Kidney capillary endothelial cell (primary cell): ENCODE measurements around the gene BNIPL.

ENCODE experiments used
- DNase-seq: peaks from one replicate; pipeline ENCODE4 v3.0.0-alpha.2; 2018; ENCODE audit warnings: low spot score

Gene BNIPL

DNA sequence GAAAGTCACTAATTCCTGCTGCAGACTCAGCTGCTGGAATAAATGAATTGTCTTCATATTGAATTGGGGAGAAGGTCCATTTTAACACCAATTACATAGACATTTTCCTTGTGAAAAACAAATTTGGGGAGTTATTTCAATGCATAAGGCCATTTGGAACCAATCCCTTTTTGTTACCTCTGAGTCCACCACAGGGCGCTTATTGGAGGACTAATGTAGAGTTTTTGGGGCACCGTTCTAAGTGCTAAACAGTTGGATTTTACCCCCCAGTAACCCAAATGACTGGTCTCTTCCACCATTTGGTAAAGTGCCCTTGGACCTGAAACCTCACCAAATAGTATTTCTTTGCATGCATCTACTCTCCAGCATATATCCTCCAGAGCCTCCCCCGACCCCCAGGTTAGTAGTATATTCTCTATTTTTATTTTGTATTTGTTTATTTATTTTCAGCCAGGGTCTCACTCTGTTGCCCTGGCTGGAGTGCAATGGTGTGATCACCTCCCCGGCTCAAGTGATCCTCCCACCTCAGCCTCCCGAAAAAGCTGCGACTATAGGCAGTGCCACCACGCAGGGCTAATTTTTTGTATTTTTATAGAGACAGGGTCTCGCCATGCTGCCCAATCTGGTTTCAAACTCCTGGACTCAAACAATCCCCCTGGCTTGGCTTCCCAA lies 26.6 kb upstream of the BNIPL start:
- DNase-seq, result no peak

DNA sequence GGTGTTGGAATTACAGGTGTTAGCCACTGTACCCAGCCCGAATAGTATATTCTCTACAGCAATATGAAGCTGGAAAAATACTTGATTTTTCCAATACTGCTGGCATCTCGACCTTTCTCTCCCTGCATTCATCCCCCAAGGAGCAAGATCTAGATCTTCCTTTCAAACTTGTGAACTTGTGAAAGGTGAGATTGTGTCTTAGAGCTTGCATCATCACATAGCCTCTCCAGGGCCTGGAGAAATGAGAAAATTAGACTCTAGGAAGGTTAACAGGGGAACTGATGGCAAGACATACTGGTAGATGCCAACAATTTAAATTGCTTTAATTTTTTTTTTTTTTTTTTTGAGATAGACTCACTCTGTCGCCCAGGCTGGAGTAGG lies 26.1 kb upstream of the BNIPL start:
- no peak for DNase-seq

DNA sequence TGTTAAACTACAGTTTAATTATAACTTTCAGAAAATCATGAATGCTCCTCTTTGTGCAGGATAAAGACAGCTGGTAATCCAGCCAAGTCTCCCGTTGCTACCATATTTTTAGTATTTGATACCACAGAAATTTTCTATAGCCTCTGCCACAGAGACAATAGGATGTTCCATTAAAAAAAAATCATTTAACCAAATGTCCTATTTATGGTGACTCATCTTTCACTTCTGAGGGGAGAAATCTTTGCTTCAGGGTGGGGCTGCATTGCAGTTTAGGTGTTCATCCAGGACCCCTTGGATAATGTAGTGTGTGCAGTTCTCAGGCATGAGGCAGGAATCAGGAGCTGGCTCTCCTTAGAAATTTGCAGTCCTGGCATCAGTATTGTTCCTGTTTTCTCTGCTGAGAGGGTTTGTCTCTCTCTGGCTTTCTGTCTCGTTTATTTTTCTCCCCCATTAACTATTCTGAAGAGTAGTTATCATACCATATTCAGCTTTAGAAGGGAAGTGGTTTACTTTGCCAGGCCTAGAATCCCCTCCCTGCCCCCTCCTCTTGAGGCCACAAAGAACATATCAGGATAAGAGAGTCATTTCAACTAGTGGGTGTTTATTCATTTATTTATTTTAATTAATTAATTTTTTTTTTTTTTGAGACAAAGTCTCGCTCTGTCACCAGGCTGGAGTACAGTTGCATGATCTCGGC lies 25.1 kb upstream of the BNIPL start:
- no peak for DNase-seq

DNA sequence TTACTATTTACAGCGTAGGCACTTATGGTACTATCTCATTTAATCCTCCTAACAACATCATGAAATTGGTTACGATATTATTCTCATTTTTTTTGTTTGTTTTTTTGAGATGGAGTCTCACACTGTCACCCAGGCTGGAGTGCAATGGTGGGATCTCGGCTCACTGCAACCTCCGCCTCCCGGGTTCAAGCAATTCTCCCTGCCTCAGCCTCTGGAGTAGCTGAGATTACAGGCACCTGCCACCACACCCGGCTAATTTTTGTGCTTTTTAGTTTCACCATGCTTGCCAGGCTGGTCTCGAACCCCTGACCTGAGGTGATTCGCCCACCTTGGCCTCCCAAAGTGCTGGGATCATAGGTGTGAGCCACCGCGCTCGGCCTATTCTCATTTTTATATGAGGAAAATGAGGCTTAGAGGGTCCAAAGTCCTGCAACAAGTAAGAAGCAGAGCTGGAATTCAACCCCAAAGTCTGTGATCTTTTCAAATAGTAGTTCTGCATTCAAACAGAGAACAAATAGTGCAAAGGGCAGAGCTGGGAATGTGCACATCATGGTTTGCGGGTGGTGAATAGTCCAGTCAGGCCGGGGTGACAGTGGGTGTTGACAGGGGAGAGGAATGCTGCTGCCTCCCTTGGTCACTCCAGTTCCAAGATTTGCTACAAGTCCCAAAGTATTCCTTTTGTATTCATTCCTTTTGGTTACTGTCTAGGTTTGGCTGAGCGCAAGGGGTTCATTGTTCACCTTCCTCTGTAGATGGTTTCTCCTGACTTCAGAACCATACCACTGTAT lies 23.5 kb upstream of the BNIPL start:
- DNase-seq, result no peak

DNA sequence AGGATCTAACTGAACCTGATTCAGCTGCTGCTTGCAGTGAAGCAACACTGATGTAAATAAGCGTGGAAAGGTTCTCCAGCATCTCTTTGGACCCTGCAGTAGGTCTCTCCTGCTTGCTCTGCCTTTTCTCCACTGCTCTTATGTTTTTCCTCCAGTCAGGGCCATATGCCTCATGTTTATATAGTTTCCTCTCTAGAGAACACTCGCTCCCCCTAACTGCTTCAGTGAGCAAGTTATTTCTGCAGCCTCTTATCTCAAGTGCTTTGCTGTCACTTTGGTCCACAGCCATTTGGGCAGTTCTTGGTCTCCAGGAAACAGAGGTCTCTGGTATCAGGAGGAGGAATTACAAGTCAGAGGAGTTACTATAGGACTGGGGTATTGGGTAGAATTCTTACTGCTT lies 22.9 kb upstream of the BNIPL start:
- no peak for DNase-seq

DNA sequence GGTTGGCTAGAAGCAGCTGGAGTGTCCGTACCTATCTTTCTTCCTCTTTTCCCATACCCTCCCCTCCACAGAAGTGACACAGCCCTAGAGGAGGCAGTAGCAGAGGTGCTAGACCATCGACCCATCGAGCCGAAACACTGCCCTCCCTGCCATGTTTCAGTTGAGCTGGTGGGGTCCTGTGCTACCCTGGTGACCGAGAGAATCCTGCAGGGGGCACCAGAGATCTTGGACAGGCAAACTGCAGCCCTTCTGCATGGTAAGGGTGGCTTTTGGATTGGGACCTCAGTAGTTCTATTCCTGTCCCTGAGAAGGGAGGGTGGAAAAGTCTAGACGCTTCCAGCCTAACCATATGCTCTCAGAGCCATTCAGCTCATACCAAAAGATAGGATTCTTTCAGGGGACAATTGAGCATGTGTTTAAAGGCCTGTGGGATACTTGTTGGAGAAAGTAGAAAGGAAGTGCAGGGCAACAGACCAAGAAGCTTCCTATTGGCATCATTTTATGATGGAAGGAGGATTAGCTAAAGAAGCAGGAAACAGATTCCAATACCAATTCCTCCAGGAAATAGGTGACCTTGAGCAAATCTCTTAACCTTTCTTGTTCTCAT lies 11.7 kb upstream of the BNIPL start:
- peak; percentile 39 for DNase-seq

DNA sequence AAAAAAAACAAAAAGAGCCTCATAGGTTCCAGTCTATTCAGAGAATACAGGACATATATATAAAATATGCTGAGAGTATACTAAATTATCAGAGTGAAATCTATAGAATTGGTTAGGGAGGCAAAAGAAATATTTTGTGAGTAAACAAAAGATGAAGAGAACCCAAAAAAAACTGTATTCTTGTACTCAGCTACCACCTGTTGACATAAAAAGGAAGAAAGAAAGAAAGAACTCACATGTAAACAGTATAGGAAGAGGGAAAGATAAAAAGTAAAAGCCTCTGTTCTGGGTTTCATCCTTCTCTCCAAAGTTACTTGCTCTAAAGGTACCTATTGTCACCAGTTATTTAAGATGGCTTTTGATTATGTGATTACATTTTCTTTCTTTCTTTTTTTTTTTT lies 9.9 kb upstream of the BNIPL start:
- DNase-seq, result no peak

DNA sequence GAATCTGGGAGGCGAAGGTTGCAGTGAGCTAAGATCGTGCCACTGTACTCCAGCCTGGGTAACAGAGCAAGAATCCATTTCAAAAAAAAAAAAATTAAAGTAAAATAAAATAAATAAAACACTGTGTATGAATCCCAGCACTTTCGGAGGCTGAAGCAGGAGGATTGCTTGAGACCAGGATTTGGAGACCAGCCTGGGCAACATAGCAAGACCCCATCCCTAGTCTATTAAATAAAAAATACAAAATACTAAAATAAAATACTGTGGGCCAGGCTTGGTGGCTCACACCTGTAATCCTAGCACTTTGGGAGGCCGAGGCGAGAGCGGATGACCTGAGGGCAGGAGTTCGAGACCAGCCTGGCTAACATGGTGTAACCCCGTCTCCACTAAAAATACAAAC lies 4.2 kb upstream of the BNIPL start:
- no peak for DNase-seq

DNA sequence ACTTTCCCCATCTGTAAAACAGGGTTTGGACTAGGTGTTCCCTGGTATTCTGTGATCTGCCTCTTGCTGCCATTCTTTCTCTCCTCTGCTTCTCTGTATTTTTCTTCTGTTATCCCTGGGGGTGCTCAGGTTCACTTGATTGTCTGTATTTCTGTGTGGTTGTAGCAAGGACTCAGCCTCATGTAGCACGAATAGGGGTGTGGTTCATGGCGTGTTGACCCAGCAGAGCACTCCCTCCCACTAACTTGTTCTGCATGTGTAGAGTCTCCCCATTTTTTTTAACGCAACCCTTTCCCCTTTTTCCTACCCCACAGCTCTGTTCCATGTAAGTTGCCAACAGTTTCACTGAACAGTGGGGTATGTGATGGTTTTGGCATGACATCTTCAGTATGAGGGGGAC lies 1.2 kb upstream of the BNIPL start:
- DNase-seq, result no peak

DNA sequence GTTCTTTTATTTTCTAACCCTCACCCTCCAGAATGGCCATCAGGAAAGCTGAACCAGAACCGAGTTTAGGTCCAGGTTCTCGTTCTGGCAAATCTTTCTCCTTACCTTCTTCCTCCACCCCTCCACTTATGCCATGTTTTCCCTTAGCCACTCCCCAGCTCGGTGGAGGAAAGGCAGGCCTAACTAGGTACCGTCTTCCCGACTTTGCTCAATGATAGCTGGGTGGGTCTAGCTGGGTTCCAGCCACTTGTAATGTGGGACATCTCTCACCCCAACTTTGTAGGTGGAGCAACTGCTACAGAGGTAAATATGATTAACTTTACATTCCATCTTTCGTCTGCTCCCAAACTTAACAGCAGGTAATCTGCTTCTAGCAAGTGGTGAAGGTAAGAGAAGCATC lies 646 bp downstream of the BNIPL start:
- no peak for DNase-seq

DNA sequence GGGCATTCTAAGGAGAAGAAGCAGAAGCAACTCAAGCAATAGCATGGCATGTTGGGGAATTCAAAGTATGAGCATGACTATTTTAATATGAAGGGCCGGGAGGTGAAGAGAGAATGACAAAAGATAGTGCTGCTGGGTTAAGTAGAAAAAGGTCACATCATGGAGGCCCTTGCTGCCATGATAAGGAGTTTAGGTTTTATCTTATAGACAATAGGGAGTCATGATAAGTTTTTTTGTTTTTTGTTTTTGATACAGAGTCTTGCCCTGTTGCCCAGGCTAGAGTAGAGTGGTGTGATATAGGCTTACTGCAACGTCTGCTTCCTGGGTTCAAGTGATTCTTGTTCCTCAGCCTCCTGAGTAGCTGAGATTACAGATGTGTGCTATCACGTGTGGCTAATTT lies 3.1 kb downstream of the BNIPL start:
- DNase-seq, result no peak

DNA sequence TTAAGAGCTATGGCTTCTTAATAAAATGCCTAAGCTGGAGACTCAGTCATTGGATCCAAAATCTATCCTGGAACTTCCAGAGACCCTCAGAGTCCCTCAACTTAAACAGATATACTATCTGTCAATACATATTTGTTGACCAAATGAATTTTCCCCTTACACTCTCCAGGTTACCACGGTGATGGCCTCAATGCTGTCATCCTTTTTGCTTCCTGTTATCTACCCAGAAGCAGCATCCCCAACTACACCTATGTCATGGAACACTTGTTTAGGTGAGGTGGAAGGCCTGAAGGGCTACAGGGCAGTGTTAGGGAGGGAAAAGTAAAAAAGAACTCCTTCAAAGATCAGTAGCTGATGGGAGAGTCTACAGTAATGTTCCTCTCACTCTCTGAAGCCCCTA lies 6.8 kb downstream of the BNIPL start:
- DNase-seq, result no peak

DNA sequence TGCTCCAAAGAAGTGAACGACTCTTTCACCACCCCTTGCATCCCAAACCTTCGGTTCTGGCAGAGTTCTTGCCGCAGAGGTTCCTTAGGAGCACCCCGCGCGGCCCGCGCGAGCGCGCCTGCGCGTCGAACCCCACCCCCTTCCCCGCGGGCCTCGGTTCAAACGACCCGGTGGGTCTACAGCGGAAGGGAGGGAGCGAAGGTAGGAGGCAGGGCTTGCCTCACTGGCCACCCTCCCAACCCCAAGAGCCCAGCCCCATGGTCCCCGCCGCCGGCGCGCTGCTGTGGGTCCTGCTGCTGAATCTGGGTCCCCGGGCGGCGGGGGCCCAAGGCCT lies 11.2 kb downstream of the BNIPL start, which contains the start of gene C1orf56:
C1orf56 (plus strand) TSS at position 161 of the 334 bp plus-strand sequence; CDS start at position 258, 97 bp downstream.
- no peak for DNase-seq

DNA sequence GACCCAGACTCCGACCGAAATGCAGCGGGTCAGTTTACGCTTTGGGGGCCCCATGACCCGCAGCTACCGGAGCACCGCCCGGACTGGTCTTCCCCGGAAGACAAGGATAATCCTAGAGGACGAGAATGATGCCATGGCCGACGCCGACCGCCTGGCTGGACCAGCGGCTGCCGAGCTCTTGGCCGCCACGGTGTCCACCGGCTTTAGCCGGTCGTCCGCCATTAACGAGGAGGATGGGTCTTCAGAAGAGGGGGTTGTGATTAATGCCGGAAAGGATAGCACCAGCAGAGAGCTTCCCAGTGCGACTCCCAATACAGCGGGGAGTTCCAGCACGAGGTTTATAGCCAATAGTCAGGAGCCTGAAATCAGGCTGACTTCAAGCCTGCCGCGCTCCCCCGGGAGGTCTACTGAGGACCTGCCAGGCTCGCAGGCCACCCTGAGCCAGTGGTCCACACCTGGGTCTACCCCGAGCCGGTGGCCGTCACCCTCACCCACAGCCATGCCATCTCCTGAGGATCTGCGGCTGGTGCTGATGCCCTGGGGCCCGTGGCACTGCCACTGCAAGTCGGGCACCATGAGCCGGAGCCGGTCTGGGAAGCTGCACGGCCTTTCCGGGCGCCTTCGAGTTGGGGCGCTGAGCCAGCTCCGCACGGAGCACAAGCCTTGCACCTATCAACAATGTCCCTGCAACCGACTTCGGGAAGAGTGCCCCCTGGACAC lies 11.7 kb downstream of the BNIPL start:
- peak; percentile 71 for DNase-seq

DNA sequence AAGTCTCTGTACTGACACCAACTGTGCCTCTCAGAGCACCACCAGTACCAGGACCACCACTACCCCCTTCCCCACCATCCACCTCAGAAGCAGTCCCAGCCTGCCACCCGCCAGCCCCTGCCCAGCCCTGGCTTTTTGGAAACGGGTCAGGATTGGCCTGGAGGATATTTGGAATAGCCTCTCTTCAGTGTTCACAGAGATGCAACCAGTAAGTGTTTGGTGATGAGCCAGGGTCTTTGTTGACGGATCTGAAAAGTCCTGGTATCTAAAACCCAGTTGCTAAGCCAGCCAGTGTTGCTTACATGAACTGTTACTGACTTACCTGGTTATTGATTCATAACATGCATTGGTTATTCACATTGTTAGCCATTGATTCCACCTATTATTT lies 12.3 kb downstream of the BNIPL start:
- no peak for DNase-seq

DNA sequence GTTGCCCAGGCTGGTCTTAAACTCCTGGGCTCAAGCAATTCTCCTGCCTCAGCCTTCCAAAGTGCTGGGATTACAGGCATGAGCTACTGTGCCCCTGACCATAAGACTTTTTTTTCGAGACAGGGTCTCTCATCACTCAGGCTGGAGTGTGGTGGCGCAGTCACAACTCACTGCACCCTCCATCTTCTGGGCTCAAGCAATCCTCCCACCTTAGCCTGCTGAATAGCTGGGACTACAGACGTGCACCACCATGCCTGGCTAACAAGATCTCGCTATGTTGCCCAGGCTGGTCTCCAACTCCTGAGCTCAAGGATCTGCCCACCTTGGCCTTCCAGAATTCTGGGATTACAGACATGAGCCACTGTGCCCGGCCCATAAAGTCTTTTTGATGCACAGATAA lies 13.1 kb downstream of the BNIPL start:
- DNase-seq, result no peak

DNA sequence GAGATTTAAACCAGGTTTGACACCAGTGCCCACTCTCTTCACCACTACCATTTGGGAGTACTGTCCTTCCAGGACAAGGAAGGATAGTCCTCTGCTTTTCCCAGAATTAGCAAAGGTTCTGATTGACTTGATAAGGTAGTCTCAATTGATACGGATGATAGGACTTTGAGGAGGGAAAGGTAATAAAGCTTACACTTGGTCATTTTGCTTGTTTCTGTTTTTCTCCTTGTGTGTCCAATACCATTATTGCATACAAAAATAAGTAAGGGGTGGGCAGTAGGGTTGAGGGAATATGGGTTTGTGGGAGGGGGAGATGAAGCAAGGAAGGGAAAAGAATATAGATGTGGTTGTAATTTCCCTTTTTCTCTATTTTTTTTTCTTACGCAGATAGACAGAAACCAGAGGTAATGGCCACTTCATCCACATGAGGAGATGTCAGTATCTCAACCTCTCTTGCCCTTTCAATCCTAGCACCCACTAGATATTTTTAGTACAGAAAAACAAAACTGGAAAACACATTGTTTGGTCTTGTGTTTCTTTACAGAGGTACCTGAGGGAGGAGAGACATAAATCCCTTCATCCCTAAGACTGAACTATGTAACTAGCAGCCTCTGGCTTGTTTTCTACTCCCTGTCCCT lies 13.8 kb downstream of the BNIPL start:
- no peak for DNase-seq

DNA sequence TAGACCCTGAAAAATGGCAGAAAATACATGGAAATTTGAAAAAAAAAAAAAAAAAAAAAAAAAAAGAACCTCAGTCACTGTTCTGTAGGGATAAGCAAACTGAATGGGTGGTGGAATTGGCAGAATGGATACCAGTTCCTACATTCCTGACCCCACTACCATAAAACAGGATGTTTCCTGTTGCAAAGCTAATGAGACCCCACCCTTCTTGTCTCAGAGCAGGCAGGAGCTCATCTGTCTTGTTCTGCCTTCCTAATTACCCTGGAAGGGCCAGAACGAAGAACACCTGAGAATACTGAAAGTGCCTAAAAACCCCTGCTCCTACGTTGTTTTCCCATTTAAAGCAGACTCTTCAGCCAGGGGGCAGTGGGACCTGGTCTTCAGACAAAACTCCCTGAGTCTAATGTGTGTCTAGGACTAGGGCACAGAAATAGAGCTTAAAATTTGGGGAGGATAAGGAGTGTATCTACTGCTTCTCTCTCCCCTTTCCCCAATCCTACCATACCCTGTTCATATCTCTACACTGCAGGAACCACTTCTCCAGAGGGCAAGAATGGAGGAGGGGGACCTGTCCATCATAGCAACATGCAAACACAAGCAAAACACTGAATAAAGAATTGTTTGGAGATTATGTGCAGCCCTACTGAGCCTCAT lies 15.1 kb downstream of the BNIPL start:
- no peak for DNase-seq

DNA sequence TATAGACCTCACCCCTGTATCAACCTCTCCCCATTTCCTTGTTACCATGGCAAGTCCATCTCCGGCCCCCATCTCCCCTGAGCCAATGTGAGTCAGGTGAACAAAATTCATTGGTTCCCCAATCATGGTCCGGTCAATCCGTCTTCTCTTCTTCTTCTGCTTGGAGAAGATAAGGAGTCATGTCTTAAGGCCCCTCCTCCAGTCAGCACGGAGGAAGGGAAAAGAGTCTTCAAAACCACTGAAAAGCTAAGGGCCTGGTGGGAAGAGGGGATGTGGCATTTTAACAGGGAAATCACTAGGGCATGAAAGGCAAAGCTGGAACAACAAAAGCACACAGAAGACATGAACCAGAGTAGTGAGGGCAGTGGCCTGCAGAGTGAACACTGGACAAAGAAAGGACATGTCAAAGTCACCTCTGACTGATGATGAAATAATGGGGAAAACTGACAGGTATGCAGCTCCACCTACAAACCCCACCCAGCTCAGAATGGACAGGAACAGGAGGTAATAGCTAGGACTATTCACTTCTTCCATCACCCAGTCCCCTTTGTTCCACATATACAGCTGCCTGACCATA lies 18.7 kb downstream of the BNIPL start:
- no peak for DNase-seq

DNA sequence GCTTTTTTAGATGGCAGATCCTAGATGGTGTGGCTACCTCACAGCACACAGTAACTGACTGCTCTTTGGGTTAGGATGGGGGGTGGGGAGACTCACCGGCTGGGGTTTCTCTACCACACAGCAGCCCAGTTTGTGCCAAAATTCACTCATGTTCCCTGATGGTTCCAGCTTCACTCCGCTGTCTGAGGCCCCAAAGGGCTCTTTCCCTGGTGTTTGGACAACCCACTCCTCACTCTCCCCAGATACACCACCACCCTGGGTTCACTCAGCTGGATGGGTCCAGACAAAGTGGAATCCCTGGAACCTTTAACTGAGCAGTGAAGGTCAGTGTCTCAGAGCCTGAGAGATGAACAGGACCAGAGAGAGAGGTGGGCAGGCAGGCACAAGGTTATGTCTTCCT lies 19.2 kb downstream of the BNIPL start:
- DNase-seq, result no peak

DNA sequence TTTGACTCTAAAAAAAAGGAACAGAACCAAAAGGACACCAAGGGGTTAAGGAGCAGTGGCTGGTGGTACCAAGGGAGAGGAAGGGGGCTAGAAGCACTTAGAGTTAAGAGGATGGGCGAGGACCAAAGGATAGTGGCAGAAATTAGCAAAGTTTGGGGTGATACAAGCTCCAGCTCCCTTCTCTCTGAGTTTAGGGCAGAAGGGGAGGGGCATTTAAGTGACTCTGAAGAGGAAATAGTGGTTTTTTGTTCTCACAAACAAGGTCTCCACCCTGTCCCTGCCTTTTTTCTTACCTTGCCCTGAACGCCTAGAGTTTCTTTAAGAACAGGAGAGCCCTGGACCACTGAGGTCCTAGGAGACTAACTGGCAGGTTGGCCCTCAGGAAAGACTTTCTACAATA lies 19.8 kb downstream of the BNIPL start:
- DNase-seq, result no peak
